H1 (cell line): ENCODE measurements around the gene IKZF3. TPM values are rescaled to one million over a fixed set of nuclear protein-coding genes. Genes with fewer than 3 reads are reported as not detected.

Source experiments
- CTBP2 ChIP-seq: IDR thresholded peaks from 2 replicates; pipeline ENCODE4 v1.7.0; 2011; ENCODE audit warnings: borderline replicate concordance, mild to moderate bottlenecking, moderate library complexity, mixed read lengths, low read length; ENCODE audit not compliant: insufficient read depth, insufficient read length
- SIN3A ChIP-seq, 2 experiments: IDR thresholded peaks in 1 of 2; conservative IDR thresholded peaks in 1 of 2; 2 replicates each; pipeline ENCODE4 v1.6.1; 2011 to 2012; ENCODE audit warnings: low read length in 2 of 2, improper control_type of control experiment in 1 of 2, low read depth in 1 of 2, mild to moderate bottlenecking in 1 of 2
- TAF7 ChIP-seq: optimal IDR thresholded peaks from 2 replicates; pipeline ENCODE3; 2011; ENCODE audit warnings: low read depth, mild to moderate bottlenecking, inconsistent platforms, low read length, moderate library complexity, borderline replicate concordance
- polyA plus RNA-seq, 7 experiments: library from polyadenylated mRNA; depleted of rRNA in 3 of 7; stranded (reverse) in 5 of 7; unstranded in 2 of 7; fragments of >200 nt in 5 of 7; fragments of 200-250 nt in 2 of 7; gene quantifications; 1 replicate in 5 of 7; 2 replicates in 1 of 7; 4 replicates in 1 of 7; pipeline versions ENCODE4 v1.2.1 to v1.2.3, GENCODE V29; 2011 to 2013; ENCODE audit warnings: missing spikeins in 2 of 7, mixed read lengths in 2 of 7
- total RNA-seq: library from RNA; stranded (reverse); fragmentation: NEBNext Ultra II Directional; extraction: Animal tissue kit (Norgen Biotek cat#: 25700); gene quantifications from 2 replicates; pipeline ENCODE4 v1.2.1, GENCODE V29; 2021

IKZF3 gene
- total and polyA plus RNA-seq, 2 of the 8 experiments (the other 6 are each of a cell fraction or from before 2014, with no cell fraction given) = 0.23 to 0.56 TPM

DNA sequence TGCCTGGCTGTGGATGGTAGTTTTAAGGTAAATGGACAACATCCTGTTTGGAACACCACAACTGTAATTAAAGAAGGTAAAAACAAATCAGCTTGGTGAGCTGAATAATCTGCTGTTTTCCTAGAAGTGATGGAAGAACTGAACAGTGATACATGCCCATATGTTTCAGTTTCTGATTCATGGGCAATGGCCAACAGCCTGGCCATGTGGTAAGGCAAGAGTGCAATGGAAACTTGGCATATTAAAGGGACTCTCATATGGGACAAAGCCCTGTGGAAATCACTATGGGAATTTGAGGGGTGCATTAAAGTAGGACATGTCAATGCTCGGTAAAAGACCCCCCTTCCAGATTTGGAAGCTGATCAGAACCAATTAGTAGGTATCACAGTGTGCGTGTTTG is 37.8 kb downstream of the IKZF3 start (continued):
- no peak for TF ChIP-seq CTBP2
- no peak for TF ChIP-seq TAF7
- no peak for TF ChIP-seq SIN3A (conservative IDR thresholded peaks at IDR 0.05 in 1 of 2, IDR thresholded peaks at IDR 0.05 in 1 of 2; ENCODE audit: low read depth in 1 of 2, low read length in 2 of 2)
